SIG-M5 treated with dmso at 0.1 percent for 504 hours (cell line): ENCODE results near the gene NFASC.

Source experiments
- DNase-seq: peaks from one replicate; lab custom pipeline; 2025; ENCODE audit not compliant: unreplicated experiment; lab: John Stamatoyannopoulos, UW

The NFASC gene

DNA sequence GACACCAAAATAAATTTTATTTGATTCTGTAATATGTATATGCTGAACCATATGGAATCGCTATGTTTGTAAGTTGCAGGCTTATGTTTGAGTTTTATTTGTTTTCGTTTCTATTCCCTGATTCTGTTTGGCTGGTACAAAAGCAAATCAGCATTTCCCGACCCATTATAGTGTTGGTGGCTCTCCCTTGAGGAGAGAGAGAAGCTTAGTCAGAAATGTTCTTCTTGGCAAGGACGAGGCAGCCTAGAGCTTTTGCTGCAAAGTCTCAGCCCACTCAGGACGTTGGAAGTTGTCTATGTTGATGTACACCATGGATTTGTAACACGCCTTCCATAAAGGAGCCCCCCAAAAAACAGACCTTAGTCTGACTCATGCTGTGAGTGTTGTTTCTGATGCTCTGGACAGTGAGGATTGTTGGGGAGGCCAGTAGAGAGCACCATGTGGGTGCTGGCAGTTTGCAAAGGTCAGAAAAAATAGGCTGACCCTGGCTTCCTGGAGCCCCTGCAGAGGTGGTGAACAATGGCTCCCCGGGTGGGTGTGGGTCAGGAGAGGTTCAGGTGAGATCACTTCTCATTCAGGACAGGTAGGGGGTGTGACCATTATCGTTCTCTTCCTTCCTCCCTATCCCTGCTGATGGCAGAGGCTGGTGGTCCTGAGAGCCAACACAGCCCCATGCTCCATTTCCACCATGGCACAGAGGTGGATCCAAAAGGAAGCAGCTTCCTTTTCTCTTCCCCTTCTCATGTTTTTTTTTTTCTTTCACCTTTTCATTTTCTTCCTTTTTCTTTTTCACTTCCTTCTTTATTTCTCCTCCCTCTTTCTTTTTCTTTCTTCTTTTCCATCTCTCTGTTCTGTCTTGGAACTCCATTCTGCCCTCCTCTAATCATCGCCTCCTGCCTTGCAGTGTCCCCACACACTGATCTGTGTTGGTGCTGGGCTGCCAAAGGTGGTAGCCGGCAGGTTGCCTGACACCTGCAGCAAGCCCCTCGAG is 88.0 kb downstream of the NFASC start:
- DNase-seq: no peak

DNA sequence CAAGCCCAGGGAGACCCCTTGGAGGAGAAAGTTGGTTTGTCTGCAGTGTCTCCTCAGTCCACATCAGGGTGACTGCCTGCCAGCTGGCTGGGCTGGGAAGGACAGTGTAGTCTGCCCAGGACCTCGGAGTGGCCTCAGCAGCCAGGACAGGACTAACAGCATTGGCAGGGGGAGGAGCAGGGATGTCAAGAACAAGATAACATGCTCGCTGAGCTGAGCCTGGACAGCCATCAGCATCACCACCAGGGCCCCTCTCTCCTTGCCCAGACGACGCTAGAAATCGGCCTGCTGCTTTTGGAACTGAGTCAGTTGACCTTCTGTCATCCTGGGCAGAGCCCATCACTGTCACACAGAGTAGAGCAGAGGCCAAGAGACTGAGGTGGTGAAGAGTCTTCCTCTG is 88.7 kb downstream of the NFASC start:
- no peak for DNase-seq

DNA sequence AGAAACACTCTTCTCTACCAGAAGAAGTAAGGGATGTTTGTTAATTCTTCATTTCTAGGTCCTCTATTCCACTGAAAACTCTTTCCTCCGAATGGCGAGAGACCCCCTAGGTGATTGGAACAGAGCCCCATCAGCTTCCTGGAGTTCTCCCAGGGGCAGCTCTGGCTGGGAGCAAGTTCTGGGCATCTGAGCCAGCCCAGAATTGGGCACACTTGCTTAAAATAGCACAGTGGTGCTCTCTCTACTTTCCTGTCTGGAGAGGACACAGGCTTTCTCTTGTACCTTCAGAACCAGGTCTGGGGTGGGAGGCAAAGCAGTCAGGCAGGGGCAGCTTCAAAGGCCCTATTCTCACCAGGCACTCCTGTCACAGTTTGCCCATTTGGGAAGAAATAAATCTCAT is 89.2 kb downstream of the NFASC start:
- no peak for DNase-seq

DNA sequence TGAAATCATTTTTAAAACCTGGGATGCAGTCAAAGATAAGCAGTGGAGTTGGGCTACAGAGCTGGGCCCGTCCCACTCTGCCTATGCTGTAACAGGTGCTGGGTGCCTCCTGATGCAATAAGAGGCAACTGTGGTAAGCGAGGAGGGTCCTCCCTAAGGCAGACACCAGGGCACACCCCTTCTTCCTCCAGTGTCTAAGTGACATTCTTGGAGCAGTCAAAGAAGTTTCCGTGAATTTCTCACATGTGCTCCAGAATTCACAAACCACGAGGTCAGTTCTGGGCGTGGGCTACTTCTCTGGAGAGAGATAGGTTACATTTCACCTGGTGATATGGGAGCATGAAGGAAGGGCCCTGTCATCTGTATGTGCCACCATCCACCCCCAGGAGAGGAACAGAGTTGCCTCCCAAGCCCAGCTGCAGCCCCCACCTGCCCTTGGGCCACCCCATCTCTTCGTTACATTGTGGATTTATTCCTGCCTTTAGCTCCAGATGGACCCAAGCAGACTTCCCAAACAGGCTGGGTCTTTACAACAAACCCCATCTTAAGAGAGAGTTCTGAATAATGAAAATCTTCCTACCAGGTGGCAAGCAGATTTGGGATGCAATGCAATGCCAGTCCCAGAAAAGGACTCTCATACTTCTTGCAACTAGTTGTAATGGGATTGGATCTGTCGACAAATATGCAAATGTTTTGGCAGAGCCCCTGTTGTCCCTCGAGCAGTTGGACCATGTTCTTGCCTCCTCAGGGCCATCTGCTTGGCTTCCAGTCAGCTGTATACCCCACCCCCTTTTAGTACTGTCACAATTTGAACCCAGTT is 89.9 kb downstream of the NFASC start:
- no peak for DNase-seq

DNA sequence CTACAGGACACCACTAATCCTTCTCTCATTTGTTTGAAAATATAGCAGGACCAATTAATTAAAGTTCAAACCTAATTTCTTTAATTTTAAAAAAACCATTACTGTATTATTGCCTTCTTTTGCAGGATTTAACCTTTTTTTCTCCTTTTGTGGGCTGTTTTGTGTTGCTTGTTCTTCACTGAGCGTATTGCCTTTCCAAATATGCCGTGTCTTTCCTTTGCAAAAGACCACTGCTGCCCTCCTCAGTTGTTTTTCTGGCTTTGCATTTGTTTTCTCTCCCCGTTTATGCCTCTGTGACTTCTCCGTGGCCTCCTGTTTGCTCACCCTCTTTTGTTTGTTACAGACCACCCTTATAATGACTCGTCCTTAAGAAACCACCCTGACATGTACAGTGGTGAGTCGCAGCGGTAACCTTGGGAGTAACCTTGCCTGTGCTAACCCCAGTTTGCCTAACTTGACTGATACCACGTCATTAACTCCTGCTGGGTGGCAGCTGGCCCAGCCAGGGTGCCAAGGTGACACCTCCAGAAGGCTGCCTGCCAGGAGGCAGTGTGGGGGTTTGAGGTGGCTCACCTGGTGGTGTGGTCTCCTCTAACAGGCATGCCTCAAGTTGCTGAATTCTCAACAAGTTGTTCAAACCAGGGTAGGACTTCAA is 91.2 kb downstream of the NFASC start:
- DNase-seq: no peak

DNA sequence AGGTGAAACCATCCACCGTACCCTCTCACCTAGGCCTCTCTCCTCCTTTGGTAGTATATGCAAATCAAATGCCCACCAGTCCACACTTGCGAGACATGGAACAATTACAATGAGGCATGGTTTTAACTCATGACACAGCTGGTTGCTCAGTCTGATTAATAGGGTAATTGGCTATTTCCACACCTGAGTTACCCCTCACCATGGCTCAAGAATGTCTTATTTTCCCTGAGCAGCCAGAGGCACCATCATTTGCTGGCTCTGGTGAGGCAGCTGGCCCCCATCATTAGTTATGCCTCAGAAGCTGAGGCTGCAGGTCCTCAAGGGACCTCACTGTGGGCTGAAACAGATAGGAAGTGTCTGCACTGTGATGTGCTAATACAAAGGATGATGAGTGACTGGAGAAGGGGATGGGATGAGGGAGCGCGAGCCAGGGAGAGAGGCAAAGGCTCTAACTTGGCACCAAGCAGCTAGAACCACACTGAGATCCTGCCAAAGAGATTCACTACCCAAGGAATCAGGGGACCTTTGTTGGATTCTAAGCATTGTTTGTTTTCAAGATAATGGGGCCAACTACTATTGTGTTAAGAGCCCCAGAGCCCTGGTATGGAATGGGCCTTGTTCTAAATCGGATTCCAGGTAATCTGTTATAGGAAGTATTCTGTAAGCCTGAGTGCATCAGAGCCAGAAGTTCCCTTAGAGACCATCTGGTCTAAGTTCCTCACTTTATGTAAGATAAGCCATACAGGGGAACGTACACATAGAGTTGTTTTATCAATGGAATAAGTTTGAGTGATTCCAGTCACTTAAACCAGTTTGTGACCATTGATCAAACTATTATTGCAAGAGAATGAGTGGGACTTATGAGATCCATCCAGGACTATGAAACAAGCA is 92.3 kb downstream of the NFASC start:
- no peak for DNase-seq

DNA sequence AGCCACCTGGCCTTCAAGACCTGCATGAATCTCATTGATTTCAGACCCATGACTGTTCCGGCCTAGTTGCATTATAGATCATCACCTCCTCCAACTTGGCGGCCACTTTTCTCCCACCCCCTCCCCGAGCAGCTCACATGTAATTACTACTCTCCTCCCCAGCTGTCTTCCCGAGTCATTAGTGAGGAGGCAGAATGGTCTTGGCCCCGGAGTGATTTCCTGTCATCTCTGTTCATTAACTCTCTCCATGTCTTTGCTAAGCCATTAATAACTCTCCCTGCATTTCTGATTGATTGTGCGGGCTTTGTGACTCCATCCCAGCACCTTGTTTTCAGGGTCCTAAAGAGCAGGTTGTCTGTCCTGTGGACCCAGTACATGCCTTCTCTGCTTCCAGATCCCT is 96.8 kb downstream of the NFASC start:
- no peak for DNase-seq

DNA sequence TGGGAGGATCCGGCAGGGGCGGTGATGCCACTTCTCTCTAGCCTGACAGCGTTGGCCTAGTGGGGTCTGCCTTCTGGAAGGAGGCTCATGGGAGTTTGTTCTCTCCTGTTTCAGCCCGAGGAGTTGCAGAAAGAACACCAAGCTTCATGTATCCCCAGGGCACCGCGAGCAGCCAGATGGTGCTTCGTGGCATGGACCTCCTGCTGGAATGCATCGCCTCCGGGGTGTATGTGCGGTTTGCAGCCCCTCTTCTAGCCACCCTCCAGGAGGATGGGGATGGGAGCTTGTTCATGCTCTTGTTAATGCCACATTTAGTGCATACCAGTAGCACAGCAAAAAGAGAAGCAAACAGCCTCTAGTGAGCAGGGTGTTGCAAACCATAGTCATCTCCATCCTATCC is 97.5 kb downstream of the NFASC start:
- no peak for DNase-seq

DNA sequence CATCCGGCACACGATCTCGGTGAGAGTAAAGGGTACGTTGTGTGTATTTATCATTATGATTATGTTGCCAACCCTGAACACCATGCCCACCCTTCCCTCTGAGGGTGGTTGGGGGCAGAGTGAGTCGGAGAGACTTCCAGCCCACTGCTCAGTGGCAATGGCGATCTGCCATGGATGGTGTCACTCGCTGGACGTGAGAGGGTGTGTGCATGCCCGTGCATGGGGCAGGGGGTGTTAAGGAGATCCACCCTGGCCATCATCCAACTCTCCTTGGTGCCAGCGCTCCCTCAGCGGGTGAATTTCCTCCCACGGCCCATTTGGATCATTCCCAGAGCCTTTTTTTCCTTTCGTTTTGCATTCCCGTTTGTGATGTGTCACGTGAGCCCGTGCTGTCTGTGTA is 98.3 kb downstream of the NFASC start:
- DNase-seq: no peak

DNA sequence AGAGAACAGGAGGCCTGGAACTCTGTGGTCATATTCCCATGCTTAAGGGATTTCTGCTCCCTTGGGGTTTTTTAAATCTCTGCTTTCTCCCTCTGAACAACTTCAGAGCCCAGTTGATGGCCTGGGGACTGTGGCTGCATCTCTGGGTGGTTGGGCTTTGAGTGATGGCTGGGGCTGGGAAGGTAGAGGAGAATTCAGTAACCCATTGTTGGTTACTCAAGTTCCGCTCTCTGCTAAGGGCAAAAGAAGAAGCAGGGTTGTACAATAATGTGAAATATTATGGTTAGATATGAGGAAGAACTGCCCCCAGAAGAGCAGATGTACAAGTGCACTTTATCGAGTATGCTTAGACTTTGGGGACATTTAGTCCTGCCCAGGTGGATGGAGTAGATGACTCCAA is 100.3 kb downstream of the NFASC start:
- DNase-seq: no peak

DNA sequence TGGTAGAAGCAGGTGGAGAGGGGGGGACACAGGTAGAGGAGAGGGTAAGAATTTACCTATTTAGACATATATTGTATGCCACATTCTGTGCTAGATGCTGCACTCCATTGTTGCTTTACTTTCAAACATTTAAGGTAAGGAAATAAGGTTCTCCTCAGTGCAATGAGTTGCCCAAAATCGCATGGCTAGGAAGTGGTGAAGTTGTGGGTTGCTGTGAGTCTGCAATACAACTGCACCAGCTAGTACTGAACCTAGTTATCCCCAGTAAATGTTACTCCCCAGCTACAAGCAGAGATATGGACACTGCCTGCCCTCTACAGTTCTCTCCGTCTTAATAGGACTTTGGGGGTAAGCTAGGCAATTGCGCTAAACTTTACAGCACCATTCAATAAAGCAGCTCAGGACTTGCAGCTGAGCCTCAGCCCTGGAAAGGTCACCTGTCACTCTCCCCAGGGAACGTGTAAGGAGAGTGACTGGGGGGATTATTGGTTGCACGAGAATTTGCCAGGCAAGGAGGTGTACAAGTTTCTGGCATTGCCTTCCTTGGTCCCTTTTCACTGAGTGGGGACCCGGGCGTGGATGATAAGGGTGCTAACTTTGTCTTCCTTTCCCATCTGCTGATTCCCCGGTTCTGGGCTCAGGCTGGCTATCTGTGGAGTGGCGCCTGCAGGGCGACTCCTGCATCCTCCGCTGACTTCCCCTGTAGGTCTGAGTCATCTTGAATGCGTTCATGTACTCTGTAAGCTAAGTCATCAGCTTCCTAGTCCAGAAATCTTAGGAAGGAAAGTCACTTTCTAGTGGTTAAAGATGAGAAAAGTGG is 101.1 kb downstream of the NFASC start:
- DNase-seq: peak; percentile 56

DNA sequence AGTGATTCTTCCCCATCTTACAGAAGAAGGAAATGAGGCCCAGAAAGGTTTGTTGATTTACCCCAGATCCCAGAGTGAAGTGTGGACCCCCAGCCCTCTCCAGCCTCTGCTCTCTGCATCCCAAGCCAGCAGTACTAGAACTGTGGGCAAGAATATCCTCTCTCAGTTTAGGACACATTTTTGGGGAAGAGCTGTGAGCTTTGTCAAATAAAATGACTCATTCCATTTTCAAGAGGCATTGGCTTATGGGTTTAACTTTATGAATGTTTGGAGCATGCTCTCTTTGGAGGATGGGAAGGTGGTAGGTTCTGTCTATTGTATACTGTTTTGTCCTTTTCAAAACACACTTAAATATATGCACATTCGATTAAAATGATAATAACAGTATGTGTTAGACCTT is 101.8 kb downstream of the NFASC start:
- DNase-seq: no peak

DNA sequence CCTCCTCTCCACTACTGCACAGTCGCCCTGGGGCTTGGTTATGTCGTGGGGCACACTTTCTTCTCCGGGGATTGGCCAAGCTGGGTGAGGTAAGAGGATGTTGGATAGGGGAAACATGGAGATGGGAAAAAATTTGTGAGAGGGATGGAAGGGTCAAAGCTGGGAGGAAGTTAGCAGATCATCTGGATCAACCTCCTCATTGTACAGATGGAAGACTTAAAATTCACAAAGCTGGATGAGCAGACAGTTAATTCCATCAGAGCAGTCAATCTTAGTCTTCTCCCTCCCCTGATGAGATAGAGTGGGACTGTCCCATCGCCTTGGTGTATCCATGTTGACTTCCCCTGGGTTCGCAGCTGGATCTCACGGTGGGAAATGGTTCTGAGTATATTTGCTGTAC is 102.8 kb downstream of the NFASC start:
- DNase-seq: no peak

DNA sequence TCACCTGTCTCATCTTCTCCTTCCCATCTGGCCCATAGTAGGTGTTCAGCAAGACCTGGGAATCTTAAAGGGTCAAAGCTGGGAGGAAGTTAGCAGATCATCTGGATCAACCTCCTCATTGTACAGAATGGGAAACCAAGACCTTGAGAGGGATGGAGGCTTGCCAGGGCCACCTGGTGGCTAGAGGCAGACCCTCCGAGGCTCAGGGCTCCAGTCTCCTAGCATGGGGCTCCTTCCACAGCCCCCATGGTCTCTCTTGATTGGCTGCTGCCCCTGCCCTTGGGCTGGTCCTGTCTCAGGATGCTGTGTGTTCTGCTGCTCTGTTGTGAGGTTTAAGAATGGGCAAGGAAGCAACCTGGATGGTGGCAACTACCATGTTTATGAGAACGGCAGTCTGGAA is 103.7 kb downstream of the NFASC start:
- DNase-seq: no peak

DNA sequence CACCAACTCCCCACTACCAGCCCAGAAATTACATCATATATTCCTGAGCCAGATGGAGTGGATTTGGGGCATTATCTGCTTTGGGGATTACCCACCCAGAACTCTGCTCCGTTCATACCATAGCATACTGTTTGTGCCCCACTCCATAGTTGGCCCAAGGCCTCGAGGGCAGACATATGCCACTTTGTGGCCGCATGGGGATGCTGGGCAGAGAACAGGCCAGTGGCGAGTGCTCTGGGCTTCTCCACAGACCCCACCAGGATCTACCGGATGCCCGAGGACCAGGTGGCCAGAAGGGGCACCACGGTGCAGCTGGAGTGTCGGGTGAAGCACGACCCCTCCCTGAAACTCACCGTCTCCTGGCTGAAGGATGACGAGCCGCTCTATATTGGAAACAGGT is 104.4 kb downstream of the NFASC start:
- DNase-seq: no peak

DNA sequence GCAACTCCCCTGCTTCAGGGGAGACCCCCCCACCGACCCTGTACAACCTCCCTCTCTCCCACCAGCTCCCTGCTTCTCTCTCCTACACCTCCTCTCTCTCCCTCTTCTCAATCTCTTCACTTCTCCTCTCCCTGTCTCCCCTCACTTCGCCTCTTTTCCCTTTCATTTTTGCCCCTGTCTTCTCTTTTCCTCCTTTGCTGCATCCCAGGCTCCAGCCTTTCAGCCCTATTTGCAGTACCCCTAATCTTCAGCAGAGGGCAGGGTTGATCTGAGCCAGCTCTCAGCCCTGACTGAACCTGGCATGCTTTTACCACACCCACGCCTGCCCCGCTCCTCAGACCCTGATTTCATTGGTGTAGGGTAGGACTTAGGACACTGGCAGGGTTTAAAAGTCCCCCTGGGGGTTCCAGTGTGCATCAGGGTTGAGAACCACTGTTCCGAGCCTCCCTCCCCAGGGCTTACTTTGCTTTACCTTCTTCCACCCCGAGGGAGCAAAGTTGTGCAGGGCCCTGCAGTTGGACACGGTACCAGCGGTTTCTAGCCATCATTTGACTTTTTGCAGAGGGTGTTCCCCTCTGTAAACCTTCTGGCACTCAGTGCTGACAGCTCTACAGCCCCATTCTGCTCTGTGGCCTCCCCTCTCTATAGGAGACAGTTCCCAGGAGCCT is 105.0 kb downstream of the NFASC start:
- DNase-seq: peak; percentile 50

DNA sequence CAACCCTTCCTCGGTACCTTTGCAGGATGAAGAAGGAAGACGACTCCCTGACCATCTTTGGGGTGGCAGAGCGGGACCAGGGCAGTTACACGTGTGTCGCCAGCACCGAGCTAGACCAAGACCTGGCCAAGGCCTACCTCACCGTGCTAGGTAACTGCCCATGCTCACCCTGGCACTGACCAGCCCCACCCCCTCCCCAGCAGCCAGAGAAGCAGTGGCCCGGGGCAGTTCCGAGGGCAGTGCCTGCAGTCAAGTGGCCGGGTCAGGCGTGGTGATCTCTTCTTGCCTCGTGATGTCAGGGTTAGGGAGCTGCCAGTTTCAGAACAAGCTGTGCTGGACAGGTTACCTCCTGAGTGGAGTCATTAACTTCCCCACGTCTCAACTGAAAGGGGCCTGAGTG is 106.0 kb downstream of the NFASC start:
- DNase-seq: no peak

DNA sequence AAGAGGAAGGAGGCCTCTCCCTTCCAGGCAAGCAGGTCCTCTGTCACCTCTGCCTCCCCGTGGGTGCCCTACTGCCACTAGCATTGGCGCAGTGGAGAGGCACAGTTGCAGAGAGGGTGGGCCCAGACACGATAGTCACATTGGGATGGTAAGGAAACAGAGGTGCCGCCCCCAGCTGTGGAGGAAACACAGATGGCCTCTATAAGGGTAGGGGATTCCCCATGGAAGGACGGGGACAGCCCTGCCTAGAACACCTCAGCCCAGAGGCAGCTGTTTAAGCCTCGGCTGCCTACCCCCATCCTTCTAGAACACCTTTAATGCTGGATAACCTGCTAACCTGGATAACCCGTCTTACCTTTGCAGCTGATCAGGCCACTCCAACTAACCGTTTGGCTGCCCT is 106.7 kb downstream of the NFASC start:
- DNase-seq: no peak

DNA sequence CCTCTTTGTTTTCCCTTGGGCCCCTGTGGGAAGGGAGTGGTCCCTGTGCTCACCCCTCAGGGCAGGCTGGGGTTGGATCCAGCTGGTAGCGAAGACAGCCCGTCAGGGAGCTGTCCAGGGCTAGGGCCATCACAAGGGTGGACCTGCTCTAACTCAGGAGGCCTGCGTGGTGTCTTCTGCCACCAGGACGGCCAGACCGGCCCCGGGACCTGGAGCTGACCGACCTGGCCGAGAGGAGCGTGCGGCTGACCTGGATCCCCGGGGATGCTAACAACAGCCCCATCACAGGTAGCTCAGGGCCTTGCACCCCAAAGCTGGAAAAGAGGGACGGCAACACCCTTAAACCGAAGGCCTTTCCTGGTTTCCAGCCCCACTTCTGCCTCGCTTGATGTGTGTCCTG is 108.1 kb downstream of the NFASC start:
- no peak for DNase-seq
